Upper lobe of left lung (tissue), 4 donors: ENCODE measurements around the gene SUPT3H.

Source experiments
- CTCF ChIP-seq, 6 experiments: fragments of 450-650 bp in 4 of 6; fragments of 200-600 bp in 2 of 6; sonication (generic) in 2 of 6; IDR thresholded peaks; one replicate each; pipeline ENCODE4 v1.5.1; 2016 to 2019; ENCODE audit warnings: antibody characterized with exemption in 6 of 6
- EP300 ChIP-seq, 4 donors: sonication (generic); formaldehyde crosslinking; IDR thresholded peaks; one replicate each; pipeline ENCODE4 v1.5.1; 2017; ENCODE audit warnings: antibody characterized with exemption in 4 of 4, control low read depth in 2 of 4
- POLR2A ChIP-seq, 4 donors: fragments of 450-650 bp; IDR thresholded peaks; one replicate each; pipeline ENCODE4 v1.5.1; 2016 to 2017; ENCODE audit warnings: antibody characterized with exemption in 4 of 4, mild to moderate bottlenecking in 2 of 4
- POLR2AphosphoS5 ChIP-seq, 2 donors: sonication (generic); formaldehyde crosslinking; IDR thresholded peaks; one replicate each; pipeline ENCODE4 v1.5.1; 2017; ENCODE audit warnings: antibody characterized with exemption in 2 of 2

- peak in 2 of 6 experiments; percentile 5 to 7 for TF ChIP-seq CTCF (IDR thresholded peaks at IDR 0.05)
- TF ChIP-seq POLR2A (IDR thresholded peaks at IDR 0.05), result no peak
- TF ChIP-seq POLR2AphosphoS5 (IDR thresholded peaks at IDR 0.05), result no peak
- TF ChIP-seq EP300 (IDR thresholded peaks at IDR 0.05), result no peak
Measured at GRCh38 chr6:45421709-45422502, 44.2 kb upstream of the SUPT3H start.
